Measurements from ENCODE around the gene CST7.
"Not testable (repeated sequence)": the region's sequence is repeated elsewhere in the genome, so short reads cannot be mapped to it uniquely, and the experiment has no call there.

The CST7 gene

GRCh38 chr20:24987873-24988835, 39.1 kb downstream of the CST7 start:
- FAIRE-seq: no peak

DNA sequence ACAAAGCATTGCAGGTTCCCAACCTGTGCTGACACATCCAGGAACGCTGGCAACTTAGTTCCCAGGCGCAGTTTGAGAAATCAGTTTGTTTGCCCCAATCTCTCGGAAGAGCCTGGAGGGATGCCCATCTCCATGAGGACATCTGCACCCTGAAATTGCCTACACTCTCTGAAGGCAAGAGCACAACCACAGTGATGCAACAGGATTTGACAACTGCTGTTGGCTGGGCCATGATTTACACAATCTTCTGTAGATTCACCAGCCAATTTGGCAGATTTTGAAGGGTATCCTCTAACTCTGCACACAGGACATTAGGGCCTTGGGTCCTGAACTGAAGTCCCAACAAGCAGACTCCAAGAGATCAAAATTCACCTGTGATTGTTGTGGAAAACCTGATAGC, 40.1 kb downstream of the CST7 start:
- FAIRE-seq: no peak

- no peak for FAIRE-seq
Observed at GRCh38 chr20:24990810-24991252, 41.8 kb downstream of the CST7 start.

DNA sequence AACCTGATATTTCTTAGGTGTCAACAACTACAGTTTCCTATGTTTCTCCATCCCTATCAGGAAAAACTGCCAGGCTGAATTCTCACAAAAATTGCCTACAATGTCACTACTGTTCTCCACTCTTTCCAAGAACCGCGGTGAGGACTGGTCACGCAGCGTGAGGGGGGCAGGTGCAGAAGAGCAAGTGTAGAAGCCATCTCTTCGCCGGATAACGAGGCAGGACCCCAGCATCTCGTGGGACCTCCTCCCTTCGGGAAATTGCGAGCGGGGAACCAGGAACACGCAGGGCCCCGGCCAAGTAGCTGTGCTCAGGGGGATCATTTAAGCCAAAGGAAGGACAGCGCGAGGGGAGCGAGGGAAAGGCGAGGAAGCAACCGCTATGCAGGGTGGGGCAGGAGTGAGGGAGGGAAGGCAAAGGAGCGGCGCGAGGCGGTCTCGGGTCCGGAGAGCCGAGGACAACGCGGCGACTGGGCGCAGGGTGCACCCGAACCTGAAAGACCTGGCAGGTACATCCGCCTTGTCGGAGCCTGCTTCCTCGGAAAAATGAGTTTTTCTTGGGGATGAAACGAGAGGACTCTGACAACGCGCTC, 42.9 kb downstream of the CST7 start:
- FAIRE-seq: no peak

DNA sequence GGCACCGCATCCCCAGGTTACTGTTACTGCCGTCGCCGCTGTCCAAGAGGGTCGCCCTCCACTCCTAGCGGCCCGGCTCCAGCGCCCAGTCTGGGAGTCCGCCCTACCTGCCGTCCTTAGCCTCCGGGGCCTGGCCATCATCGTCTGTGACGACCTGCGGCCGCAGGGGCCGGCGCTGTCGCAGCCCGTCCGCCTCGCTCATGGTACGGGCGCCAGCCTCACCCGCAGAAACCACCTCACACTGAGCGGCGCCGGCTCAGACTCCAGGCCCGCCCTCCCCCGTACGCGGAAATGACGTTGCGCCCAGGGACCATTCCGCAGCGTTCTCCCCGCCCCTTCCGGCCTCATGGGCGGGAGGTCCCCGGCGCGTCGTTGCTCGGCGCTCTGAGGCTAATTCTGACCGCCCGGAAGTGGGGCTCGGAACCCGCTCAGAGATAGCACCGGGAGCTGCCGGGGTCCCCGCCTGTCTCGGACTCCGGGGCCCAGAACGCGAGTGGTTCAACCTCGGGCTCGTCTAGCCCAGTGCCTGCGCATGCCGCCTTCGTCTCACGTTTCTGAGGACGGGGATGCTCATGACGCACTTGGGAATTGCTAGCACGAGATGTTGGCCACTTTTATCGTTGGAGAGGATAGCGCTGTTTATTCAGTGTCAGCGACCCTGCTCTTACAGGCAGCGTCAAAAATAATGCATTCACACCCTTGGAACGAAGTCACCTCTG, 43.6 kb downstream of the CST7 start, which contains the start of gene APMAP:
Gene APMAP (minus strand): TSS at position 265 of the 719 bp plus-strand sequence. CDS start 63 bp downstream, at position 202.
- FAIRE-seq: peak; percentile 47

DNA sequence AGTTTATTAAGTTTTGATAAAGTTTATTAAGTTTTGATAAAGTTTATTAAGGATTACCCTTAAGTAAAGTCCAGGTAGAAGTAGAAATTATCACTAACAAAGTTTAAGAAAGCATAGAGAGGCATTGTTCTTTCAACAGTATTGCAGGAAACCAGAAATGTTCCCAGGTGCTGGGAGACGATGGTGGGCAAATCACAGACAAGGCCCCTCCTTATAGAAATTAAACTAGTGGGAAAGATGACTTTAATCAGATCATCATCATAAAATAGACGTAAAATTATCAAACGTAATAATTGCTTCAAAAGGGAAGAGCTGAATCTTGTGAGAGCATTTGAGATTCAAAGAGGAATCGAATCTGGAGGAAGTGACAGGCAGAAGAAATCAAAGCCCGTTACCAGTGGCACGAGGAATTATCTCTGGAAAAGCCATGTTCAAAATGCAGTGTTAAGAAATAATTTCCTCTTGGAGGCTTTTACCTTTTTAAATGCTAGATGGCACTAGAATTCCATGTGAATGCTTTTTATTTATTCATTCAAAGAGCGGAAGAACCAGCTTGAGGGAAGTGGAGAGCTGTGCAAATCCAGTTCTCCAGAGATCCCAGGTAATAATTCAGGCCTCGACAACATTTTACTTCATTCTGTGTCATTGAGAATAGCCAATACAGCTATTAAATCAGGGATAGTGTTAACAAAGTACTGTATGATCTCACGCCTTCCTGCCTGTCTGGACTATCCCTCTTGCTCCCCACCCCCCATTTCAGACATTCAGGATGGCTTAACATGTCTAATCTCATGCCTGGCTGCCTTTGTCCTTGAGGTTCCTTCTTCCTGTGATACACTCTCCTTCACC, 44.5 kb downstream of the CST7 start:
- peak; percentile 71 for FAIRE-seq

DNA sequence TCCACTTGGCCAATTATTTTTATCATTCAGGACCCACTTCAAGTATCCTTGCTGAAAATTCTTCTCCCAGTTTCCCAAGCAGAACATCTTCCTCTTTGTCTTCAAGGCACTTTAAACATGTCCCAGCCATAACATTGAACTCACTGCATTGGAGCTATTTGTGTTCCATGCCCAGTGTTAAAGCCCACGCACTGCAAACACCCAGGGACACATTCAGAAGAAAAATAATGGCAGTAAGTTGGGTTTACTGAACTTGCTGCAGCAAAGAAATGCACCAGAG, 45.1 kb downstream of the CST7 start:
- FAIRE-seq: no peak

GRCh38 chr20:24994470-24995368, 45.6 kb downstream of the CST7 start:
- FAIRE-seq: no peak

- FAIRE-seq: no peak
Observed at GRCh38 chr20:24995741-24996448, 46.8 kb downstream of the CST7 start.

DNA sequence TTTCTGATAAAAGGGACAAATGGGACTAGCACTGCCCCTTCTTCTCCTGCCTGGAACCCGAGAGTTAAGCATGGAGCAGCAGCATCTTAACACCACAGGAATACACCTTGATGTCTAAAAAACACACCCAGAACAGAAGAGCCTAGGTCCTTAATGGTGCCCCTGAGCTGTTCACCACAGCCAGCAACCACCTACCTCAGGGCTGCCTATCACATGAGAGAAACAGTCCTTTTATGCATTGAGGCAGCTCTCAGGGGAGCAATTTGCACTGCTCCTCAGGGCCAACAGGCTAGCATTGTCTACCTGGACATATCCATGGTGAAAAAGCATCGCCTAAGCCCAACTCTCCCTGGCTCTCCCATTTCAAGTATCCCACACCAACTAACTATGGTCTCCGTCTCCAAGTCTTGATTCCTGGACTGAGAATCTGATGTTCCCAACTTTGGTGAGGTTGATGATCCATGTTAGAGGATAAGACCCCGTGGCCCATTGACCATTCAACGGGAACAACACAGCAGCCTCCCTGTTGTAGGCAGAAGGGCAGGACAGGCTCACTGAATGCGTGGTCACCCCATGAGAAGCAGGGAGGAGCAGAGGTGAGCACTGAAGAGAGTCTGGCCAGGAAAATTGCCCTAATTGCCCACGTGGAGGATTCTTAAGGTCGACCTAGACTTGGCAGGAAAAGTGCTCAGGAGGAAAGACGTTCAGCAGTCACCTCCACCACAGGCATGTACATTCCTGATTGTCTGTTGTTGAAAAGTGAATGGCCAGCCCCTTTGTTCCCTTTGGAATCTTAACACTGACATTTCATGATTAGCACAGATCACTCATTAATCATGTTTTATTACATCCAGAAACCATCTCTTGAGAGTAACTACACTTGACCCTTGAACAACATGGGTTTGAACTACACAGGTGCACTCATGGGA, 47.6 kb downstream of the CST7 start:
- no peak for FAIRE-seq

- FAIRE-seq: no peak
Observed at GRCh38 chr20:24998121-24998520, 49.1 kb downstream of the CST7 start.

GRCh38 chr20:24998631-24999445, 49.8 kb downstream of the CST7 start:
- FAIRE-seq: no peak

GRCh38 chr20:24999568-24999967, 50.5 kb downstream of the CST7 start:
- FAIRE-seq: no peak

DNA sequence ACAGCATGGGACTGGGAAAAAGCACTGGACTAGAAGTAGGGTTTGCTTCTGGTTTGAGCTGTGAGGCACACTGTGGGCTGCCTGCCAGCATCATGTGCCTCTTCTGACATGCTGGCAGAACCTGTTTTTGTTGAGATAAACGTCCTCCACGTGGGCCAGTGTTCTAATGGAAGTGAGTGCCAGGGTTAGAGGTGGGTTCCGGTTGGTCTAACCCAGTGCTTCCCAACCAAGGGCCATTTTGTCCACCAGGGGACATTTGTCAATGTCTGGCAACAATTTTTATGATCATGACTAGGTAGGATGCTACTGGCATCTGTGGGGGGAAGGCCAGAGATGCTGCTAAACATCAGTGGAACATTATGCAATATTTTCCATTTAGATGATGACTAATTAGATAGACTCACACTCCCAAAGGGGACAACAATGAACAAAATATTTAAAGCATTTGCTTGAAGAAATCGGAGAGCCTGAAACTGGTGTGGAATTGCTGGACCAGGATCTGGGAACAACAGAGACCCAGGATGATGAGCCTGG, 51.3 kb downstream of the CST7 start:
- no peak for FAIRE-seq

GRCh38 chr20:25001323-25001722, 52.3 kb downstream of the CST7 start:
- not testable (repeated sequence) for FAIRE-seq

GRCh38 chr20:25003002-25003401, 53.9 kb downstream of the CST7 start:
- FAIRE-seq: no peak

GRCh38 chr20:25005220-25005619, 56.2 kb downstream of the CST7 start:
- no peak for FAIRE-seq

GRCh38 chr20:25005661-25006060, 56.6 kb downstream of the CST7 start:
- FAIRE-seq: no peak
